ENCODE measurements around the gene SBF2.

The SBF2 gene

DNA sequence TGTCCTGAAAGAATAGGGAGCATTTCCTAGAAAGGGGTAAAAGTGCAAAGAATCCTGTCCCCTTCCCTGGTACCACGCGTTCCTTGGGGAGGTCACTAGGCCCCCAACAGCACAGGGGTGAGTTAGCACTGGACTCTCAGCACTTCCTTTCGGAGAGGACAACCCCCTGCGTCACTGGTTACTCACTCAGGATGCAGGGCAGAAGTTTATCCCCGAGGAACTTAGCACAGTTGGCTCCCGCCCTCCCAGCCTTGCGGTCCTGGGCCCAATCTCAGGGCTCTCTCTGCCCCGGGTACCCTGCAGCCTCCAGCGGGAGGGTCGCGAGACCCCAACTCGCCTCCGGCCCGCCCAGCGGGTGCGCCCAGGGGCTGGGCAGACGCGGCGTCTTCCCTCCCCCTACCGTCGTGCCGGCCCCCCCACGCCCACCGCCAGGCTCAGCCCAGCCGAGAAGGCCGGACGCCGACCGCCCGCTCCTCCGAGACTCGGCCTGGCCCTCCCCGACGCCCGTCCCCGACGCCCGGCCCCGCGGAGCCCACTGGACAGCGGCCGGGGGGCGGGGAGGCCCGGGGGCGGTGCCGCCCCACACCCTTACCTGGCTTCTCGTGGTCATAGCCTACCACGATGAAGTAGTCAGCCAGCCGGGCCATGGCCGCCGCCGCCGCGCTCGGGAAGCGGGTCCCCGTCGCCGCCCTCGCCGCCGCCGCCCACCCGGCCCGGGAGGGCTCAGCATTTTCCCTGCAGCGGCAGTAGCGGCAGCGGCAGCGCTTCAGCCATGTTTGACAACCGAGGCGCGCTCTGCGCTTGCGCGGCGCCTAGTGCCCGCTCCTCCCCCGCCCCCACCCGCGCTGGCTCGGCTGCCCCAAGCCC is at the start of gene SBF2:
TSS of gene SBF2 (minus strand) at position 797 of the 867 bp plus-strand sequence. CDS start at position 647, 150 bp downstream.
- DNase-seq = peak; percentile 78 to 82

DNA sequence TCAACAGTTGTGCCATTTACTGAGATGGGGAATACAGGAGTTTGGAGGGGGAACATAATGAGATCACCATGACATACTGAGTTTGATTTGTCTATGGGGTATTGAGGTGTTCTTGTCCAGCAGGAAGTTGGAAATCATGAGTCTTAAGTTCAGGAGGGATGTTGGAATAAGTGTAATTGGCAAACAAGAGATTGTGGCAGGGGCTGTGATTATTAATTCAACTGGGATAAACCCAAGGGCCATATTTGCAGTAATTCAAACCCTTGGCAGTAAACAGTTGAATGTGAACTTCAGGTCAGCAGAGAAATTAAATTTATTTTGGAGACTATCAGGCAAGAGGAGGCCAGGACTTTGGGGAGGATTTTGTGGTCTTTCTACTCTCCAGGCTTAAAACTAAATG is 44.3 kb upstream of the SBF2 start:
- no peak for DNase-seq

DNA sequence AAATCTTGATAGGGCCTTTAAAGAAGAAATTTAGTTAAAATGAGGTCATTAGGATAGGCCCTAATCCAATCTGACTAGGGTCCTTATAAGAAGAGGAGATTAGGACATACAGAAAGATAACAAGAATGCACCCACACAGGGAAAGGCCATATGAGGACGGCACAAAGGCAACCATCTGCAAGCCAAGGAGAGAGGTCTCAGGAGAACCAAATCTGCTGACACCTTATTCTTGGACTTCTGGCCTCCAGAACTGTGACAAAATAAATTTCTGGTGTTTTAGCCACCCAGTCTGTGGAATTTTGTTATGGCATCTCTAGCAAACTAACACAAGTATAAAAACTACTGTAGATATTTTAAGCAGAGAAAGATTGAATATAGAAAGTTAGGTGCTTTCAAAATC is 39.5 kb upstream of the SBF2 start:
- DNase-seq = no peak

DNA sequence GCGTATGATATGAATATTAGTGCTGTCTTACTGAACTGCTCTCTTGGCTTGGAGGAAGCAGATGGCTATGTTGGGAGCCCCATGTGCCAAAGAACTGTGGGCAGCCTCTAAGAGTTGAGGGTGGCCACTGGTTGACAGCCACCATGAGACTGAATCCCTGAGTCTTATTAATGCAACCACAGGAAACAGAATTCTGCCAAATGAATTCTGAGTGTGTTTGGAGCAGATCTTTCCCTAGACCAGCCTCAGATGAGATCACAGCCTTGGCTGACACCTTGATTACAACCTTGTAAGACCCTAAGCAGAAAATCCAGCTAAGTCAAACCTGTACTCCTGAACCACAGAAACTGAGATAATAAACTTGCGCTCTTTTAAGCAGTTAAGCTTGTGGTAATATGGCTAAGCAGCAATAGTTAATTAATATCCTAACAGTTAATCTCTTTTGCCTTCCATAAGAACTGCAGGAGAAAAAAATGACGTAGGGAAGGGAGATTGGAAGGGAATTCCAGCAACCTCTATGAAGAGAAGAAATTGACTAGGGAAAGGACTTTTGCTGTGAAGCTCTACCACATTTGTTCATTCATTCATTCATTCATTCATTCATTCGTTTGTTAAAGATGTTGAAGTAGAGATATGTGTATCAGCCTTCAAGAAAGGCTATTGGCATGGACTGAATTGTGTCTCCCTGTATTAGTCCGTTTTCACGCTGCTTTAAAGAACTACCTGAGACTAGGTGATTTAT is 37.7 kb upstream of the SBF2 start:
- no peak for DNase-seq

DNA sequence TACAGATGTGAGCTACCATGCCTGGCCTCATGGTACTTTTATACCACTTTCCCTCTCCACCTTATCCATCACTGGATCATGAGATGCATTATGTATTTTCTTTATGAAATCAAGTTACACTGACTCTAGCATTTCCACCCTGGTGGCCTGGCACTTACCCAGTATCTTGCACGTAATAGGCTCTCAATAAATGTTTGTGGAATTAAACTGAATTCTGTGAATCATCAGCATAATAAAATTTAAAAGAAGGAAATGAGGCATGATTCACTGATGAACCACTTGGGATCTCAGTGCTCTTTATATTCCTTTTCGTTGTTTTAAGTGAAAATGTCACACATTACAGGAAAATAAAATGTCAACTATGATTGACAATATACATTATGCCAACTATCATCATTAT is 35.9 kb upstream of the SBF2 start:
- no peak for DNase-seq

DNA sequence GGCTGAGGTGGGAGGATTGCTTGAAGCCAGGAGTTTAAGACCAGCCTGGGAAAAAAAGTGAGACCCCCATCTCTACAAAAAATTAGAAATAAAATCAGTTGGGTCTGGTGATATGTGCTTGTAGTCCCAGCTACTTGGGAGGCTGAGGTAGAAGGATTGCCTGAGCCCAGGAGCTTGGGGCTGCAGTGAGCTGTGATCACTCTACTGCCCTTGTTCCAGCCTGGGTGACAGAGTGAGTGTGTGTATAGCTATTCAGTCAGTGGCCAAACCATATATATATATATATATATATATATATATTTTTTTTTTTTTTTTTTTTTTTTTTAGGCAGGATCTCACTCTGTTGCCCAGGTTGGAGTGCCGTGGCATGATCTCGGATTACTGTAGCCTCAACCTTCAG is 35.3 kb upstream of the SBF2 start:
- DNase-seq = no peak

DNA sequence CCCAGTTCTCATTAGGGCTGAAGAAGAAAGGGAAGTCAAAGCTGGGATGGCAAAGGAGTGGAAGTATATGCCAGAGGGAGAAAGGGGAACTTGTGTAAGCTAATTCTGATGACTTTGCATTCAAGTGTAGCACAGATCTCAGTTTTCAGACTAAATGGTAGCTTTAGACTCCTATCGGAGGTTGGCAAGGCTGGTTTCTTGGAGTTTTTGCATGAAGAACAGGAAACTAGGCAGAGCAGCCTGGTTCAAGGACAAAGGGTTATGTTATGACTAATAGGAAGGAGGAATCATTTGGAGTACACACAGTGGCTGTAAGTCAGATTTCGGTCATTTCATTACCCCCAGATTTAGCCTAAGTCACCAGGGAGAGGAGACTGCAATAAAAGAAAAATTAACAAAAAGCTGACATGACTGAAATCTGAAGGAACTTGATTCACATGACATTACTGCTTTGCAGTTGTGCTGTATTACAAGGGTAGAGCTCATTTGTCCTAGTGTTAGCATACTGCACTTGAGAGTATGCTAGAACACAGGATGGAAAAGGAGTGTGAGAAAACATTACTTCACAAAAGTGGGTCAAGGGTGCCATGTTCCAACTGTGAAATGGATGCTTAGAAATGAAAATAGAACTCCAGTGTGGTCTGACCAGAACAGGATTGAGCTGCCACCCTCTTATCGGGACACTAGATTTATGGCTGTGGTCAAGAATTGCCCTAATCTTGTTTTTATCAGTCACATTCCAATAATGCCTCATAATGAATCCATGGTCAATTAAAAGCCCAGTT is 34.5 kb upstream of the SBF2 start:
- no peak for DNase-seq

DNA sequence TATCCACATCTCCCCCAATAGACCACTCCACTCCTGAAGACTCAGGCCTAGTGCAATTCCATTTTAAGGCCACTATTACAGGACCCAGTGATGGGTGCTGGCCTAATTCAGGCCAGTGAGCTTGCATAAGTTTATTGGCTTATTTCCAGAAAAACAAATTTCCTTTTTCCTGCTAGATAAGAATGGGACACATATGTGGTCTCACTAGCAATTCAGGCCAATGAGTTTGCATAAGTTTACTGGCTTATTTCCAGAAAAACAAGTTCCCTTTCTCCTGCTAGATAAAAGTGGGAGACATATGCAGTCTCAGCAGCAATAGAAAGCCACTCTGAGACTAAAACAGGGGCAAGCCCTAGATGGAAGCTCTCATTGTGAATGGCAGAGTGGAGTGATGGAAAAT is 33.2 kb upstream of the SBF2 start:
- DNase-seq = no peak

DNA sequence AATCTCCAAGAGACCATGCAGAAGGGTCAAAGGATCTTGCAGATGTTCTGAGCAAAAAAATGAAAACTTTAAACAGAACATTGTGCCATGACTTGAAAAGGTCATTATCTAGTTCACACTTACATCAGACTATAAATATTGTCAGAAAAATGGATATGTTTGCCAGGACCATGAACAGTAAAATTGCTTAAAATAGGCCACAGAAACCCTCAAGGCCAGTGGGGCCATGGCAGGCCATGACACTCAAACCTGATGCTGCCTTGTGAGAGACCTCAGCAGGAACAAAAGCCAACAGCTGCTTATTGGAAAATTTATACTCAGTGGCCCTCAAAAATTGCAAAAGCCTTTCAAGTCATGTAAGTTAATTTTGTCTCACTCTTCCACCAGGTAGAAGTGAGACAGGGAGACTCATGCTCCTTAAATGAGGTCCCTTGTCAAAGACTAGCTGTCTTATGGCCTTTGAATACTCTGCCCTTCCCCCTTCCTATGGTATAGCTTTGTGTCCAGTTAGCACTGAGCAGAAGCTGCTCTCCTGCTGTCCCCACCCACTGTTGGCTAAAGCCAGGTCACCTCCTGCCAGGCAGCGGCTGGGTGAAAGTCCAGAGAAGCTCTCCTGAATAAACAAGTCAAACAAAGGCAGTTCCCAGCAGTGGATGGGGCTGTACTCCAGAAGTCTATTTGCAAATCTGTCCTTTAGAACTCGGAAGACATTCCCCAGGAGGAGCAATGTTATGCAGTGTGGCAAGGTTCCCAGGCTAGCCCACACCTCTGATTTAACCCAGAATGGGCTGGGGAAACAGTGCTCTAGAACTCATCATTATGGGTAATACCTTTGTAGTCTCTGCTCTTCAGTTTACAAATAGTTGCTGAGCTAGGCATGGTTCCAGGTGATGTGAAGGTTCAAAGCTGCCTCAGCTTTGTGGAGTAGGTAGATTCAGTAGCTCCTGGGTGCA is 32.3 kb upstream of the SBF2 start:
- DNase-seq = no peak

DNA sequence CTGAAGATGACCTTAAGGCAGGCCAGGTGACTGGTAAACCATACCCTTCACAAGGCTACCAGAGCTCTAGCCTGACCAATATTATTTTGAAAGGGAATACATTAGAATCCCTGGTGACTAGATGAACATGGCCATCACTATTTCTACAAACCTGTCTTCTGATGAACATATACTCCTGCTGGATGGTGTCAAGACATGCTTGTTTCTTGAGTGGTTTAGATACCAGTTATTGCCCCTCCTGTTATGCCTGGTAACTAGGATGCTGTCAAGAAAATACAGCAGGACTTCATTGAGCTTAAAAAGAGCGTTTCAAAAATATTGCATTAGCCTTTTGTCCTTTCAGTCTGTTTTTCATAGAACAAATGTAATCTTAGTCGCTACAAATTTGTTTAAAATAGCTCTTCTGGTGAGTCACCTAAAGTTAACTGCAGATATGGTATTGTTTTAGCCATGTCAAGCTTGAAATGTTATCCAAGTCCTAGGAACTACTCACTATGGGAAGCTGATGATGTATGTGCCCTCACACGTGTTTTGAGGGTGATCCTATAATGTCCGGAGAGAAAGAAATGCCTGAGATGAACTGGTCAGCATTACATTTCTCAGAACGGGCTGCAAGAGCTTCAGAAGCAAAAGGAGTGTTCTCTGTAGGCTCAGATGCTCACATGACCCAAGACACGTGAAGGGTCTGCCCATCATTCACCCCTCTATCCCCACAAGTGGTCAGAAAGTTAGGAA is 31.4 kb upstream of the SBF2 start:
- DNase-seq = no peak

DNA sequence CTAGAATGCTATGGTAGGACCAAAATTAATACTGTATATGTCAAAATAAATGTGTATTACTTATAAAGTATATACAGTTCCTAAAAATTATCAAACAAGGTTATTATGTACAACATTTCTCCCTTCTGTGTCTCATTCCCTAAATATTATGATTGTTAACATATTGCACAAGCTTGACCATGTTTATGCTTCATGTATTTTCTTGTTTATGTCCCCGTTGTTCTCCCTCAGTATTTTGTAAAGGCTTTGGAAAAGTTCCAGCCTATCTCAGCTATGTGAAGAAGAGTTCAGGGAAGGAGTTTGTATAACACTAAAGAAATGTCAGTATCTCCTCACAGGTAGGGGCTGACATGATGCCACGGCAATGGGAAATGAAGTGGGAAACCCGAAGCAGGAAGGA is 30.5 kb upstream of the SBF2 start:
- DNase-seq = no peak

DNA sequence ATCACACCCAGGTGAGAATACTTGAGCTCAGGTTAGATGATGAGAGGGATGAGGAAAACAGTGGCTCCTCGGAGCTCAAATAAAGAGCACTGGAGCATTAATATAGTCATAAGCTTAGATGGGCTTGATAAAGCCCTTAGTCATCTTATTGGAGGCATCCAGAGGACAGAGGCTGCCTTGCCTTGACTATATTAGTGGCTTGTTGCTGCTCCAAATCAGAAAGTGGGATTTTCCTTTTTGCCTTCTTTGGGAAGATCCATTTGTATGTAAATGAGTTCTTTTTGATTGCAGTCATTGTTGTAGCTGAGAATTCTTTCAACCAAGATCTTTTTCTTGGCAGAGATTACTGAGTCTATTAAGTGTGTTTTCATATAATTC is 29.8 kb upstream of the SBF2 start:
- DNase-seq = no peak

DNA sequence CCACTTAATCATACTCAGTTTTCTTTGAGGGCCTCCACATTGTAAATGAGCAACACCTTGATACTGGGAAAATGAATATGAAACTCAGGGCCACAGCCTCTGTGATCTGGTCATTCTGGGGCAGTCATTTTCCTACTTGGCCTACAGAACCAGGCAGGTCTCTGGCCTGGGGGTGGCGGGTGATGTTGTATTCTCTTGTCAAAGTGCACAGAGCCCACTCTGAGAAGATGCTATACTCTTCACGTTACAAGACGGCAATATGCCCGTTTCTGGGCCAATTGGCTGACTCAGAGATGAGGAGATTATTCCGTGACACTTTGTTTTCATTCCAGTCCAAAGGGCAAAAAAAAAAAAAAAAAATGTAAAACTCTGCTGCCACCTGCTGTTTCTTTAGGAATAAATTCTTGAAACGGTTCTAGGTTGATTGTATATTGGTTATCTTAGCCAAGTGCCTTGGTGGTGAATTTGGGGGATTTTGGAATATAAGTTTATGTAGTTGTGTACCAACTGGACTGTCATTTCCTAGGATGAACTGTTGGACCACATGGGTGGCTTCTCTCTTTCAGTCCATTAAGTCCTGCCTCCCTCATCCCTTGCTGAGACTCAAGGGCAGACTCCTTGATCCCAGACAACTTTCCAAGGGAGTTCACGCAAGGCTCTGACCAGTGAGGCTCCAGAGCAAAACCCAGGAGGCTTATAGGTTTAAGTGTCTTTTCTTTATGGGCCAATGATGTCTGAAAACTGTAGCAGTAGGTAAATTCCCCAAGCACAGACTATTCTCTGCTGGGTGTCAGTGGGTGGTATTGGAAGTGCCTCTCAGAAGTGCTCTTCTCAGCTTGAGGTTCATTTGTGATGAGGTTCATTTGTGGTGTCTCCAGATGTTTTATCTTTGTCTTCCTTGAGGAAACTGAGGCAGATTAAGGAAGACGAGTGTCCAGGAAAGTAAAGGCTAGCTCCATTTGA is 29.1 kb upstream of the SBF2 start:
- peak; percentile 20 to 67 for DNase-seq

DNA sequence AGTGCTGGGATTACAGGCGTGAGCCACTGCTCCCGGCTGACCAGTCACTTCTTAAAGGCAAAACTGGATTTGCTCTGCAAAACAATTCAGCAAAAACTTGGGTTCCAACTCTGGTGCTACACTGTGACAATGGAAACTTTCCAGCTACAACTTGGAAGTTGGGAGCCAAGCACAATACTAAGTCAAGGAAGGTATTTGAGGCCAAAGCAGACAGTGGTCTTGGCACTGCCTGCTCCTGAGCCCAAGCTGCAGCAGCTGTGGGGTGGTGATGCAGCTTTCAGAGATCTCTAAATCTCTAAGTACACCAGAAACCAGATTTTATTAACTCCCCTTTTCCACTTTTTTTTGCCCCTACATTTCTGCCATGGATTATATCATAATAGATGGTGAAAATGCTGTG is 28.4 kb upstream of the SBF2 start:
- no peak for DNase-seq

DNA sequence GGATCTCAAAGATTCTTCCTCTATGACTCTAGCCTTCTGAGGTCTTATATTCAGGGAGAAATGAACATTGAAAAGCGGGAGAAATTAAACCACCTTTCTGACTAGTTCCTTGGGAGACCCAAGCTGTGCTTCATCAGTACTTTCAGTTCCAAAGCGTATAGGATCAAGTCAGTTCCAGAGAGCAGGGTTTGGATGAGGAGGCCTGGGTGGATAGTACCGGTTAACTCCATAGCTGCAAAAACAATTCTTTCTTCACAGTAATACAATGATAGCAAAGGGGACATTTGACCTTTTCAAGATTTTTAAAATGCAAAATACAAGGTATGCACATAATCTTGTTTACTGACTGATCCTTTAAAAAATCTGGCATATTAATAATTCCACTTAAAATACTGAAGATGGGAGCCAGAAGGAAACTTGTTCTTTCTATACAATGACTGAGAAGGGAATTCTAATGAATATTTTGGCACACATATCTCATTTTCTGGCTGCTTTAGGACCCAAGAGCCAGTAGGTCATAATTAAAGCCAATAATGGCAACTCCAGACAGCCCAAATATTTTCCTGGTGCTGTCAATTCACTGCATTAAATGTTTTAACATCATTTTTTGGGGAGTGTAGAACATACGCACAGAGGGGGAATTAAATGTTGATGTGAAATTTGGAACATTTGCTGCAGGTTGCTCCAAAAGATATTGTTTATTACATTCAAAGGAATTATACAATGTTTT is 26.9 kb upstream of the SBF2 start:
- DNase-seq = no peak

DNA sequence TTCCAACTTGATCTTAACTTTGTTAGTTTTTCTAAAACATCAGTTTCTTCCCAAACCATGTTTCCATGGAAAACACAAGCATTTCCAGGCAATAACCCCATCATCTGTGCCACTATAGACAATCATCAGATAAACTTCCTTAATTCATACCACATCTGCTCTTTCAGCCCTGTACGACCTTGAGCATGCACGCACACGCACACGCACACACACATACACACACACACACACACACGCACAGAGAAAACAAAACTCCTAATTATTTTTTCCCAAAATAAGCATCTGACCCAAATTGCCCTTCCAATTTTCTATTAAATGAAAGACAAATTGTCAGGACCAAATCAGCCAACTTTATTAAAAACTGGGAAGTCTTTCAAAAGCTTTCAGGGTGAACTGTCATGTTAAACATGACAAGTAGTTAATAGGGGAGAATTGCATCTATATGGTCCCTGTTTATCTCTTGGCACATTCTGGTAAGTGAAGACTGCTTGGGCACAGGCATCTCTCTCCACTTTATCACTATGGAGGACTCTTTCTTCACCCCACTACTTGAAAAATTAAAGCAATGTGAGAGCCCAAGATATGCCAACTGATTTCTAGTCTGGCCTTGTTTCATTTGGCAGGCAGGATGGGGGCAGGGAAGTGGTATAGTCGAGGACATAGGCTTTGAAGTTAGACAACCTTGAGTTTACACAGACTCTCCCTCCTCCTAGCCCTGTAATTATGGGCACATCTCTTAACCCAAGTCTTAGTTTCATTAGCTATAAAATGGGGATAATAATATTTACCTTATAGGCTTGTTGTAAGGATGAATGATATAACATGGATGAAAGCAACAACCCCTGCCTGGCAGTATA is 25.9 kb upstream of the SBF2 start:
- no peak for DNase-seq

DNA sequence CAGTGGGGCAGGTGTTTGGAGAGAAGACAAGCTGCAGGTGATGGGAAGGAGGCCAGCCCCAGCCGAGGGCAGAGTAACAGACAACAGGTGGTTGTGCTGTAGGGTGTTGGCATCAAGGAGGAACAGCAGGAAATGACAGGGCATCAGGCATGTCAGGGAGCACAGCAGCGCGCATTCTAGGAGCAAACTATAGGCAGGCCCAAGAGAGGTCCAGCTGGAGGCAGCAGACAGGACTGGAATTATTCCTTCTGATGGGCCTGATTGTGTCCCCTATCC is 24.4 kb upstream of the SBF2 start:
- no peak for DNase-seq

DNA sequence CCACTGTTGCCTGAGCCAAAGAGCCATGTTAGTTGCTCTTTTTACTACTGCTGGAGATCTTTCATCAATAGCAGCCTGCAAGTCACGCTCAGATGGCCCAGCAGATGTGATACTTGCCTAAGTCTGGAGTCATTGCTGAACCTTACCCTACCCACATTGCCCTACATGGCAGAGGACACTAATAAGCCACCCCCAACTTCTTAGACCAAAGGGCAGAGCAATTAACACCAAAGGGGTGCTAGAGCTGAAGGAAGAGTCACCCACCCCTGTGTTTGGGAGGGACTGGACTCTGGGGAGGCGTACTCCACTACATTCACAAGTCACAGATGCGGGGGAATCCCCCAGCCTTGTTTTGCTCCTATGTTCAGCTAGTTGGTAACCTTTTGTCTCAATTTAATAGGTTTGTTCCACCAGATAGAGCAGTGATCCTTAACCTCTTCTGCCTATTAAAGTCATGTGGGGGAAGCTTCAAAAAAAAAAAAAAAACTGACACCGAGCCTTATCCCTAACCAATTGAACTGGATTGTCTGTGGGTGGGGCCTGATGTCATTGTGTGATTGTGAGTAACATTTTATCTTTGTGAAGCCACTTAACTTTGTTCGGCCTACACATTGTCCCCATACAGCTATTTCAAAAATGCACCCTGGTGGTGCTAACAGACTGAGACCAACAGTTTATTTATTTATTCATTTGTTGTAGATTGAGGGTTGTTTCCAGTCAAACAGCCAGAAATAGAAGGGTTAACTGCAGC is 23.9 kb upstream of the SBF2 start:
- DNase-seq = no peak

Data from stimulated activated CD4-positive, alpha-beta T cell treated with anti-CD3 and anti-CD28 coated beads, Interleukin-4, amount 100 ng/mL, for 4 hours (primary cell).